ENCODE measurements around the gene ASIC3. TPM values are rescaled to one million over a fixed set of nuclear protein-coding genes. Genes with fewer than 3 reads are reported as not detected.

The ASIC3 gene
- total and polyA plus RNA-seq, 7 experiments from 2014 or later, result 6.7 to 17.7 (median 13.7) TPM; not detected in 2

GRCh38 chr7:151065516-151065915, 17.2 kb downstream of the ASIC3 start:
- peaks cover 8 to 14% (median 11%) of the 10 kb centered on the region in 7 donors for H3K4me1 Mint-ChIP-seq
- no peak overlapping the region for H3K4me3 Mint-ChIP-seq
- ChIA-PET CTCF (no interaction called here), POLR2A (interaction anchor here (0.7 kb wide), 1 partner anchor 43 kb away, joined by 3 read pairs; no protein-coding TSS in a partner anchor)
- H3K9me3 ChIP-seq (ENCODE audit: control insufficient read depth in 2 of 3, low read length in 3 of 3), result no peaks in the 10 kb centered on the region
- H3K27me3 Mint-ChIP-seq, result no peaks in the 10 kb centered on the region
- H3K9me3 Mint-ChIP-seq, result no peaks in the 10 kb centered on the region
- H3K27ac ChIP-seq (ENCODE audit: low read depth, low read length), result no peak overlapping the region
- H3K4me3 ChIP-seq (ENCODE audit: low read length), result no peak overlapping the region
- no peaks in the 10 kb centered on the region for H3K27me3 ChIP-seq (ENCODE audit: control insufficient read depth in 2 of 2, insufficient read depth in 2 of 2, low read length in 2 of 2)
- DNase-seq (no peak), ATAC-seq (no peak)
- peaks cover 7 to 8% of the 10 kb centered on the region in 2 donors for H3K4me1 ChIP-seq (ENCODE audit: control insufficient read depth in 2 of 2, insufficient read depth in 2 of 2, low read length in 2 of 2)
- H3K27ac Mint-ChIP-seq, result no peak overlapping the region
- peaks cover 0 to 57% (median 0%) of the 10 kb centered on the region in 3 experiments for H3K36me3 ChIP-seq (ENCODE audit: control insufficient read depth in 2 of 3, insufficient read depth in 3 of 3, low read length in 3 of 3)
- intact Hi-C loops (cut with micrococcal nuclease), result no loop called here
- peaks cover 0 to 5% (median 5%) of the 10 kb centered on the region in 5 donors for H3K36me3 Mint-ChIP-seq

GRCh38 chr7:151066273-151066974, 18.1 kb downstream of the ASIC3 start:
- CTCF ChIA-PET, result no interaction called here
- no peaks in the 10 kb centered on the region for H3K9me3 ChIP-seq (ENCODE audit: control insufficient read depth in 2 of 3, low read length in 3 of 3)
- DNase-seq, result no peak
- ATAC-seq, result no peak
- no peak overlapping the region for H3K4me3 ChIP-seq (ENCODE audit: low read length)
- H3K36me3 Mint-ChIP-seq, result peaks cover 0 to 9% (median 5%) of the 10 kb centered on the region in 5 donors
- POLR2A ChIA-PET, result interaction anchor here (0.7 kb wide), 1 partner anchor 44 kb away, joined by 3 read pairs; no protein-coding TSS in a partner anchor
- no peaks in the 10 kb centered on the region for H3K27me3 ChIP-seq (ENCODE audit: control insufficient read depth in 2 of 2, insufficient read depth in 2 of 2, low read length in 2 of 2)
- no peak overlapping the region for H3K4me3 Mint-ChIP-seq
- H3K27ac ChIP-seq (ENCODE audit: low read depth, low read length), result no peak overlapping the region
- no peaks in the 10 kb centered on the region for H3K4me1 ChIP-seq (ENCODE audit: control insufficient read depth in 2 of 2, insufficient read depth in 2 of 2, low read length in 2 of 2)
- H3K4me1 Mint-ChIP-seq, result peaks cover 4 to 6% (median 4%) of the 10 kb centered on the region in 7 donors
- H3K27ac Mint-ChIP-seq, result no peak overlapping the region
- H3K9me3 Mint-ChIP-seq, result no peaks in the 10 kb centered on the region
- intact Hi-C loops (cut with micrococcal nuclease), result no loop called here
- no peaks in the 10 kb centered on the region for H3K27me3 Mint-ChIP-seq
- peaks cover 0 to 66% (median 0%) of the 10 kb centered on the region in 3 experiments for H3K36me3 ChIP-seq (ENCODE audit: control insufficient read depth in 2 of 3, insufficient read depth in 3 of 3, low read length in 3 of 3)

GRCh38 chr7:151068069-151068773, 19.9 kb downstream of the ASIC3 start:
- Mint-ChIP-seq H3K27me3 (no peaks in the 10 kb centered on the region), H3K9me3 (no peaks in the 10 kb centered on the region), H3K4me3 (no peak overlapping the region), H3K27ac (peak overlapping the region in 1 of 9 donors; percentile 18), H3K36me3 (peaks cover 0 to 11% (median 8%) of the 10 kb centered on the region in 5 donors), H3K4me1 (peaks cover 0 to 2% (median 0%) of the 10 kb centered on the region in 7 donors)
- POLR2A ChIA-PET, result no interaction called here
- intact Hi-C loops (cut with micrococcal nuclease), result no loop called here
- H3K4me1 ChIP-seq (ENCODE audit: control insufficient read depth in 2 of 2, insufficient read depth in 2 of 2, low read length in 2 of 2), result no peaks in the 10 kb centered on the region
- DNase-seq, result no peak
- peaks cover 0 to 75% (median 0%) of the 10 kb centered on the region in 3 experiments for H3K36me3 ChIP-seq (ENCODE audit: control insufficient read depth in 2 of 3, insufficient read depth in 3 of 3, low read length in 3 of 3)
- no peak overlapping the region for H3K4me3 ChIP-seq (ENCODE audit: low read length)
- no peaks in the 10 kb centered on the region for H3K9me3 ChIP-seq (ENCODE audit: control insufficient read depth in 2 of 3, low read length in 3 of 3)
- H3K27ac ChIP-seq (ENCODE audit: low read depth, low read length), result no peak overlapping the region
- no peak for ATAC-seq
- CTCF ChIA-PET, result interaction anchor here (1.3 kb wide), 1 partner anchor 49 kb away, joined by 4 read pairs; no protein-coding TSS in a partner anchor
- H3K27me3 ChIP-seq (ENCODE audit: control insufficient read depth in 2 of 2, insufficient read depth in 2 of 2, low read length in 2 of 2), result no peaks in the 10 kb centered on the region

DNA sequence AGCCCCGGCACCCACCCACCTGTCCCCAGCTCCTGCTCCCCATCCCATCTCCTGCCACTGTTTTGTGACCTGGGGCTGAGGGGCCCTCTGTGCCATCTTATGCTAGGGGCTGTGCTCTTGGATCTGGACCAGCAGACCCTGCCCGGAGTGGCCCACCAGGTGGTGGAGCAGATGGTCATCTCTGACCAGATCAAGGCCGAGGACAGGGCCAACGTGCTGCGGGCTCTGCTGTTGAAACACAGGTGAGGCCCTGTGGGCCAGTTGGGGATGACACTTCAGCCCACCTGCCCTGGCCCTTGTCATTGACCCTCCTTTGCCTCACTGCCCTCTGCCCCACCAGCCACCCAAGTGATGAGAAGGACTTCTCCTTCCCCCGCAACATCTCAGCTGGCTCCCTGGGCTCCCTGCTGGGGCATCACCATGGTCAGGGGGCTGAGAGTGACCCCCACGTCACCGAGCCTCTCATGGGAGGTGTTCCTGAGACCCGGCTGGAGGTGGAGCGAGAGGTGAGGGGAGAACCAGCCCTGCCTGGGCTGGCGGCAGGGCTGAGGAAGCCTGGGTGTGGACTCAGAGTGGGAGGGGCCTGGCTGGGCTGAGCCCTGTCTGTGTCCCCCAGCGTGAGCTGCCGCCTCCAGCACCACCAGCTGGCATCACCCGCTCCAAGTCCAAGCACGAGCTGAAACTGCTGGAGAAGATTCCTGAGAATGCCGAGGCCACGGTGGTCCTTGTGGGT, 21.7 kb downstream of the ASIC3 start:
- POLR2A ChIA-PET, result no interaction called here
- H3K4me1 Mint-ChIP-seq, result peaks cover 0 to 3% (median 0%) of the 10 kb centered on the region in 7 donors

DNA sequence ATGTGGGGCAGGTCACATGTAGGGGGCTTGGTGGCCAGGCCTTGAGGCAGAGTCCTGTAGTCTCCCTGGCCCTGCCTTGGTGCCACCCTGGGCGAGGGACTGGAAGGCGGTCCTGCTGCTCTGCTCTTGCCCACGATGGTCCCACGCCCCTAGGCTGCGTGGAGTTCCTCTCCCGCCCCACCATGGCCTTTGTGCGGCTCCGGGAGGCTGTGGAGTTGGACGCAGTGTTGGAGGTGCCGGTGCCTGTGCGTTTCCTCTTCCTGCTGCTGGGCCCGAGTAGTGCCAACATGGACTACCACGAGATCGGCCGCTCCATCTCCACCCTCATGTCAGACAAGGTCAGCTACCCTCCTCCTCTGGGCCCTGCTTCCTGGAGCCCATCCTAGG, 22.2 kb downstream of the ASIC3 start:
- DNase-seq (no peak), ATAC-seq (no peak)
- intact Hi-C loops (cut with micrococcal nuclease), result no loop called here
- Histone ChIP-seq H3K36me3 (ENCODE audit: control insufficient read depth in 2 of 3, insufficient read depth in 3 of 3, low read length in 3 of 3) (peaks cover 0 to 83% (median 0%) of the 10 kb centered on the region in 3 experiments), H3K27ac (ENCODE audit: low read depth, low read length) (no peak overlapping the region), H3K9me3 (ENCODE audit: control insufficient read depth in 2 of 3, low read length in 3 of 3) (no peaks in the 10 kb centered on the region), H3K4me1 (ENCODE audit: control insufficient read depth in 2 of 2, insufficient read depth in 2 of 2, low read length in 2 of 2) (no peaks in the 10 kb centered on the region), H3K27me3 (ENCODE audit: control insufficient read depth in 2 of 2, insufficient read depth in 2 of 2, low read length in 2 of 2) (no peaks in the 10 kb centered on the region), H3K4me3 (ENCODE audit: low read length) (no peak overlapping the region)
- H3K36me3 Mint-ChIP-seq, result peaks cover 0 to 12% (median 9%) of the 10 kb centered on the region in 5 donors
- no peak overlapping the region for H3K27ac Mint-ChIP-seq
- H3K27me3 Mint-ChIP-seq, result no peaks in the 10 kb centered on the region
- peaks cover 0 to 1% (median 0%) of the 10 kb centered on the region in 7 donors for H3K4me1 Mint-ChIP-seq
- ChIA-PET POLR2A (no interaction called here), CTCF (no interaction called here)
- H3K9me3 Mint-ChIP-seq, result no peaks in the 10 kb centered on the region
- H3K4me3 Mint-ChIP-seq, result no peak overlapping the region

More for the DNA sequence above, 21.7 kb downstream of the ASIC3 start:
- no peaks in the 10 kb centered on the region for H3K27me3 Mint-ChIP-seq
- ATAC-seq (no peak), DNase-seq (no peak)
- no peaks in the 10 kb centered on the region for H3K27me3 ChIP-seq (ENCODE audit: control insufficient read depth in 2 of 2, insufficient read depth in 2 of 2, low read length in 2 of 2)
- H3K36me3 ChIP-seq (ENCODE audit: control insufficient read depth in 2 of 3, insufficient read depth in 3 of 3, low read length in 3 of 3), result peaks cover 0 to 83% (median 0%) of the 10 kb centered on the region in 3 experiments
- no peak overlapping the region for H3K4me3 ChIP-seq (ENCODE audit: low read length)
- H3K9me3 ChIP-seq (ENCODE audit: control insufficient read depth in 2 of 3, low read length in 3 of 3), result no peaks in the 10 kb centered on the region
- CTCF ChIA-PET, result no interaction called here
- H3K4me1 ChIP-seq (ENCODE audit: control insufficient read depth in 2 of 2, insufficient read depth in 2 of 2, low read length in 2 of 2), result no peaks in the 10 kb centered on the region
- H3K27ac Mint-ChIP-seq, result no peak overlapping the region
- intact Hi-C loops (cut with micrococcal nuclease), result no loop called here
- no peak overlapping the region for H3K4me3 Mint-ChIP-seq
- no peaks in the 10 kb centered on the region for H3K9me3 Mint-ChIP-seq
- peaks cover 0 to 12% (median 8%) of the 10 kb centered on the region in 5 donors for H3K36me3 Mint-ChIP-seq
- no peak overlapping the region for H3K27ac ChIP-seq (ENCODE audit: low read depth, low read length)

- Histone ChIP-seq H3K27ac (ENCODE audit: low read depth, low read length) (no peak overlapping the region), H3K27me3 (ENCODE audit: control insufficient read depth in 2 of 2, insufficient read depth in 2 of 2, low read length in 2 of 2) (no peaks in the 10 kb centered on the region), H3K4me3 (ENCODE audit: low read length) (no peak overlapping the region), H3K4me1 (ENCODE audit: control insufficient read depth in 2 of 2, insufficient read depth in 2 of 2, low read length in 2 of 2) (no peaks in the 10 kb centered on the region), H3K36me3 (ENCODE audit: control insufficient read depth in 2 of 3, insufficient read depth in 3 of 3, low read length in 3 of 3) (peaks cover 0 to 83% (median 0%) of the 10 kb centered on the region in 3 experiments), H3K9me3 (ENCODE audit: control insufficient read depth in 2 of 3, low read length in 3 of 3) (no peaks in the 10 kb centered on the region)
- ATAC-seq (no peak), DNase-seq (no peak)
- Mint-ChIP-seq H3K4me3 (no peak overlapping the region), H3K27me3 (no peaks in the 10 kb centered on the region), H3K4me1 (peaks cover 0 to 1% (median 0%) of the 10 kb centered on the region in 7 donors), H3K36me3 (peaks cover 0 to 12% (median 9%) of the 10 kb centered on the region in 5 donors), H3K27ac (no peak overlapping the region), H3K9me3 (no peaks in the 10 kb centered on the region)
- intact Hi-C loops (cut with micrococcal nuclease), result no loop called here
- ChIA-PET POLR2A (interaction anchor here (0.8 kb wide), 1 partner anchor 17 kb away, joined by 3 read pairs; no protein-coding TSS in a partner anchor), CTCF (no interaction called here)
Observed at GRCh38 chr7:151071032-151071866, 22.9 kb downstream of the ASIC3 start.
